Prostate gland (tissue), 2 donors: ENCODE results near the gene IFNA2.

Experiments
- CTCF ChIP-seq, 4 experiments: fragments of 200-600 bp in 2 of 4; fragments of 450-650 bp in 2 of 4; sonication (generic) in 2 of 4; IDR thresholded peaks; 1 replicate in 3 of 4; 2 replicates in 1 of 4; pipeline ENCODE4 v1.5.1; 2016 to 2019; ENCODE audit warnings: antibody characterized with exemption in 4 of 4, mild to moderate bottlenecking in 2 of 4, moderate library complexity in 2 of 4
- POLR2A ChIP-seq: fragments of 450-650 bp; IDR thresholded peaks from one replicate; pipeline ENCODE4 v1.6.1; 2016; ENCODE audit warnings: antibody characterized with exemption, mild to moderate bottlenecking
- POLR2AphosphoS5 ChIP-seq: sonication (generic); formaldehyde crosslinking; IDR thresholded peaks from one replicate; pipeline ENCODE4 v1.6.1; 2017; ENCODE audit warnings: antibody characterized with exemption

- TF ChIP-seq CTCF (IDR thresholded peaks at IDR 0.05): no peak
- no peak for TF ChIP-seq POLR2A
- TF ChIP-seq POLR2AphosphoS5: no peak
Measured at GRCh38 chr9:21399956-21400355, 14.8 kb upstream of the IFNA2 start.
